Panc1 (cell line): Measurements from ENCODE around the gene RBM10.

ENCODE experiments used
- CTCF ChIP-seq: fragments of 450-650 bp; IDR thresholded peaks from 2 replicates; pipeline ENCODE4 v1.5.1; 2017; ENCODE audit warnings: mild to moderate bottlenecking
- POLR2AphosphoS5 ChIP-seq: IDR thresholded peaks from 2 replicates; pipeline ENCODE4 v1.6.1; 2012; ENCODE audit warnings: mild to moderate bottlenecking, low read depth, low read length, moderate library complexity
- SIN3A ChIP-seq: IDR thresholded peaks from 2 replicates; pipeline ENCODE4 v1.6.1; 2012; ENCODE audit warnings: low read depth, mild to moderate bottlenecking, low read length, moderate library complexity, borderline replicate concordance; ENCODE audit not compliant: insufficient read depth
- TCF7L2 ChIP-seq: IDR thresholded peaks from 2 replicates; pipeline ENCODE4 v1.6.1; 2011; ENCODE audit warnings: mild to moderate bottlenecking, low read depth, low read length, inconsistent platforms

GRCh38 chrX:47162927-47163583, 18.0 kb downstream of the RBM10 start:
- TF ChIP-seq CTCF = no peak
- TF ChIP-seq SIN3A = no peak
- TF ChIP-seq POLR2AphosphoS5 = no peak
- TF ChIP-seq TCF7L2 = no peak
